Liver (tissue), 9 donors: ENCODE data around the gene TRMO. TPM values are rescaled to one million over a fixed set of nuclear protein-coding genes. Genes with fewer than 3 reads are reported as not detected.
A peak's percentile ranks its signal among the peaks of the same experiment; 100 is the strongest.

Experiments used
- DNase-seq: peaks from one replicate; pipeline ENCODE4 v3.0.0-alpha.2; 2017; ENCODE audit warnings: low spot score
- H3K27ac ChIP-seq, 2 donors: one replicate each; pipeline ENCODE4 v1.7.0; 2013; ENCODE audit warnings: inconsistent platforms in 2 of 2, low read length in 2 of 2, control low read depth in 1 of 2, low read depth in 1 of 2, mild to moderate bottlenecking in 1 of 2
- H3K27me3 ChIP-seq, 4 donors: one replicate each; pipeline versions ENCODE4 v1.6.1 to v1.7.0; 2013; ENCODE audit warnings: low read length in 3 of 4, inconsistent platforms in 1 of 4, mild to moderate bottlenecking in 1 of 4, moderate library complexity in 1 of 4; ENCODE audit not compliant: control insufficient read depth in 4 of 4, insufficient read depth in 4 of 4
- H3K36me3 ChIP-seq, 4 donors: one replicate each; pipeline versions ENCODE4 v1.6.1 to v1.7.0; 2013; ENCODE audit warnings: low read length in 3 of 4, mild to moderate bottlenecking in 3 of 4, low read depth in 1 of 4, moderate library complexity in 1 of 4; ENCODE audit not compliant: control insufficient read depth in 4 of 4, insufficient read depth in 3 of 4
- H3K4me1 ChIP-seq, 4 donors: one replicate each; pipeline versions ENCODE4 v1.6.1 to v1.7.0; 2013; ENCODE audit warnings: low read length in 3 of 4, mild to moderate bottlenecking in 3 of 4, moderate library complexity in 1 of 4; ENCODE audit not compliant: control insufficient read depth in 4 of 4, insufficient read depth in 4 of 4
- H3K4me3 ChIP-seq, 3 donors: one replicate each; pipeline versions ENCODE4 v1.6.1 to v1.7.0; 2013; ENCODE audit warnings: low read length in 3 of 3, control low read depth in 1 of 3, low read depth in 1 of 3, mild to moderate bottlenecking in 1 of 3
- H3K9ac ChIP-seq, 2 donors: one replicate each; pipeline ENCODE4 v1.7.0; 2013; ENCODE audit warnings: low read length in 2 of 2, mild to moderate bottlenecking in 2 of 2, moderate library complexity in 2 of 2, control low read depth in 1 of 2, low read depth in 1 of 2
- H3K9me3 ChIP-seq, 4 donors: one replicate each; pipeline versions ENCODE4 v1.6.1 to v1.7.0; 2013; ENCODE audit warnings: low read length in 3 of 4; ENCODE audit not compliant: control insufficient read depth in 4 of 4
- FOXA2 ChIP-seq: IDR thresholded peaks from 2 replicates; pipeline ENCODE4 v1.6.1; 2016; ENCODE audit warnings: antibody characterized with exemption
- GABPA ChIP-seq, 2 donors: IDR thresholded peaks in 1 of 2; conservative IDR thresholded peaks in 1 of 2; 2 replicates each; pipeline ENCODE4 v1.6.1; 2016; ENCODE audit warnings: antibody characterized with exemption in 2 of 2, mild to moderate bottlenecking in 1 of 2, moderate library complexity in 1 of 2
- HNF4A ChIP-seq, 2 donors: conservative IDR thresholded peaks; 2 replicates each; pipeline ENCODE4 v1.6.1; 2016; ENCODE audit warnings: antibody characterized with exemption in 2 of 2, mild to moderate bottlenecking in 2 of 2
- HNF4G ChIP-seq: IDR thresholded peaks from 2 replicates; pipeline ENCODE4 v1.6.1; 2016; ENCODE audit warnings: antibody characterized with exemption
- JUND ChIP-seq, 2 donors: IDR thresholded peaks; 2 replicates each; pipeline ENCODE4 v1.6.1; 2016; ENCODE audit warnings: antibody characterized with exemption in 2 of 2
- NR2F2 ChIP-seq: IDR thresholded peaks from 2 replicates; pipeline ENCODE4 v1.6.1; 2016; ENCODE audit warnings: antibody characterized with exemption
- RAD21 ChIP-seq, 2 donors: IDR thresholded peaks; 2 replicates each; pipeline ENCODE4 v1.6.1; 2016; ENCODE audit warnings: antibody characterized with exemption in 2 of 2, mild to moderate bottlenecking in 2 of 2
- RXRA ChIP-seq, 2 donors: IDR thresholded peaks; 2 replicates each; pipeline ENCODE4 v1.6.1; 2017 to 2018; ENCODE audit warnings: antibody characterized with exemption in 2 of 2, mild to moderate bottlenecking in 1 of 2
- SP1 ChIP-seq: IDR thresholded peaks from 2 replicates; pipeline ENCODE4 v1.6.1; 2018; ENCODE audit warnings: antibody characterized with exemption, mild to moderate bottlenecking
- TAF1 ChIP-seq: conservative IDR thresholded peaks from 2 replicates; pipeline ENCODE4 v1.6.1; 2016; ENCODE audit warnings: antibody characterized with exemption, mild to moderate bottlenecking
- YY1 ChIP-seq: IDR thresholded peaks from 2 replicates; pipeline ENCODE4 v1.6.1; 2016; ENCODE audit warnings: antibody characterized with exemption, mild to moderate bottlenecking
- WGBS: extraction: QIAGEN DNeasy Blood & Tissue Kit; methylation state at CpG from one replicate; pipeline ENCODE4 v1.1.7; 2013; 5-methylcytosine and 5-hydroxymethylcytosine counted together
- polyA plus RNA-seq, 2 donors: library from polyadenylated mRNA; stranded (reverse) in 1 of 2; unstranded in 1 of 2; fragments of 200-250 nt in 1 of 2; fragments of >200 nt in 1 of 2; fragmentation: Nextera tagmentation in 1 of 2; extraction: Ambion mirVana in 1 of 2; gene quantifications; one replicate each; pipeline versions ENCODE4 v1.2.1 to v1.2.3, GENCODE V29; 2013 to 2015
- total RNA-seq, 2 donors: library from RNA; depleted of rRNA; stranded (reverse); fragments of >200 nt; gene quantifications; one replicate each; pipeline ENCODE4 v1.2.3, GENCODE V29; 2014
- TF ChIP-seq, protein P1 (sequence below): fragments of 150-350 bp; IDR thresholded peaks from 2 replicates; pipeline ENCODE4 v1.5.1; 2017; ENCODE audit warnings: improper control_type of control experiment, low read depth, low read length; ENCODE audit not compliant: missing input control
- TF ChIP-seq, protein P2 (sequence below): IDR thresholded peaks from 2 replicates; pipeline ENCODE4 v1.6.1; 2016; ENCODE audit warnings: antibody characterized with exemption
- TF ChIP-seq, protein P3 (sequence below): IDR thresholded peaks from 2 replicates; pipeline ENCODE4 v1.6.1; 2016; ENCODE audit warnings: antibody characterized with exemption
- TF ChIP-seq, protein P4 (sequence below): IDR thresholded peaks from 2 replicates; pipeline ENCODE4 v1.6.1; 2016; ENCODE audit warnings: antibody characterized with exemption
- donor health status: healthy.
- donor health status: healthy.
- donor health status: healthy.
- donor health status: healthy.
- donor health status: healthy.

Gene TRMO
- total and polyA plus RNA-seq, 4 donors = 7.0 to 13.2 (median 9.7) TPM

DNA sequence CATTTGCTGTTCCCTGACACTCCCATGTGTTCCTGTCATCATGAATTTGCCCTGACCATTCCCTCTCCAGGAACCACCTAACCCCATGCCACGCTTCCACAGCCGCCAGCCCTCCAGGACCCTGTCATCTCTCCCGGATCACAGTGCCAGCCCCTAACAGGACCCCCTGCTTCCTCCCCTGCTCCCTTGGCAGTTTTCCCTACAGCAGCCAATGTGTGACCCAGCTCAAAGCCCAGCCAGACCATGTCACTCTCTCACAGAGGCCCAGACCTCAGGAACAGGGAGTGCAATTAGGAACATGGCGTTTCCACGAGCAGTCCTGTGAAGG is 61.2 kb downstream of the TRMO start:
- Histone ChIP-seq H3K9ac (no peak overlapping the region), H3K27me3 (peaks cover 9 to 20% (median 10%) of the 10 kb centered on the region in 4 donors), H3K4me3 (no peak overlapping the region), H3K9me3 (peaks cover 0 to 15% (median 5%) of the 10 kb centered on the region in 4 donors), H3K36me3 (peaks cover 0 to under 1% (median 0%) of the 10 kb centered on the region in 4 donors), H3K27ac (no peak overlapping the region), H3K4me1 (no peaks in the 10 kb centered on the region)
- WGBS = 82% methylated on average over 5 of the region's 5 CpGs
- TF ChIP-seq RXRA (IDR thresholded peaks at IDR 0.05) (no peak), RAD21 (IDR thresholded peaks at IDR 0.05) (no peak), NR2F2 (no peak), SP1 (no peak), FOXA2 (no peak), HNF4A (conservative IDR thresholded peaks at IDR 0.05) (no peak), TAF1 (no peak), GABPA (IDR thresholded peaks at IDR 0.05 in 1 of 2, conservative IDR thresholded peaks at IDR 0.05 in 1 of 2) (no peak)
- TF ChIP-seq, protein P1, sequence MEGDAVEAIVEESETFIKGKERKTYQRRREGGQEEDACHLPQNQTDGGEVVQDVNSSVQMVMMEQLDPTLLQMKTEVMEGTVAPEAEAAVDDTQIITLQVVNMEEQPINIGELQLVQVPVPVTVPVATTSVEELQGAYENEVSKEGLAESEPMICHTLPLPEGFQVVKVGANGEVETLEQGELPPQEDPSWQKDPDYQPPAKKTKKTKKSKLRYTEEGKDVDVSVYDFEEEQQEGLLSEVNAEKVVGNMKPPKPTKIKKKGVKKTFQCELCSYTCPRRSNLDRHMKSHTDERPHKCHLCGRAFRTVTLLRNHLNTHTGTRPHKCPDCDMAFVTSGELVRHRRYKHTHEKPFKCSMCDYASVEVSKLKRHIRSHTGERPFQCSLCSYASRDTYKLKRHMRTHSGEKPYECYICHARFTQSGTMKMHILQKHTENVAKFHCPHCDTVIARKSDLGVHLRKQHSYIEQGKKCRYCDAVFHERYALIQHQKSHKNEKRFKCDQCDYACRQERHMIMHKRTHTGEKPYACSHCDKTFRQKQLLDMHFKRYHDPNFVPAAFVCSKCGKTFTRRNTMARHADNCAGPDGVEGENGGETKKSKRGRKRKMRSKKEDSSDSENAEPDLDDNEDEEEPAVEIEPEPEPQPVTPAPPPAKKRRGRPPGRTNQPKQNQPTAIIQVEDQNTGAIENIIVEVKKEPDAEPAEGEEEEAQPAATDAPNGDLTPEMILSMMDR = no peak
- TF ChIP-seq, protein P2, sequence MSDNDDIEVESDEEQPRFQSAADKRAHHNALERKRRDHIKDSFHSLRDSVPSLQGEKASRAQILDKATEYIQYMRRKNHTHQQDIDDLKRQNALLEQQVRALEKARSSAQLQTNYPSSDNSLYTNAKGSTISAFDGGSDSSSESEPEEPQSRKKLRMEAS = no peak
- TF ChIP-seq, protein P3, sequence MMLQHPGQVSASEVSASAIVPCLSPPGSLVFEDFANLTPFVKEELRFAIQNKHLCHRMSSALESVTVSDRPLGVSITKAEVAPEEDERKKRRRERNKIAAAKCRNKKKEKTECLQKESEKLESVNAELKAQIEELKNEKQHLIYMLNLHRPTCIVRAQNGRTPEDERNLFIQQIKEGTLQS = no peak
- TF ChIP-seq, protein P4, sequence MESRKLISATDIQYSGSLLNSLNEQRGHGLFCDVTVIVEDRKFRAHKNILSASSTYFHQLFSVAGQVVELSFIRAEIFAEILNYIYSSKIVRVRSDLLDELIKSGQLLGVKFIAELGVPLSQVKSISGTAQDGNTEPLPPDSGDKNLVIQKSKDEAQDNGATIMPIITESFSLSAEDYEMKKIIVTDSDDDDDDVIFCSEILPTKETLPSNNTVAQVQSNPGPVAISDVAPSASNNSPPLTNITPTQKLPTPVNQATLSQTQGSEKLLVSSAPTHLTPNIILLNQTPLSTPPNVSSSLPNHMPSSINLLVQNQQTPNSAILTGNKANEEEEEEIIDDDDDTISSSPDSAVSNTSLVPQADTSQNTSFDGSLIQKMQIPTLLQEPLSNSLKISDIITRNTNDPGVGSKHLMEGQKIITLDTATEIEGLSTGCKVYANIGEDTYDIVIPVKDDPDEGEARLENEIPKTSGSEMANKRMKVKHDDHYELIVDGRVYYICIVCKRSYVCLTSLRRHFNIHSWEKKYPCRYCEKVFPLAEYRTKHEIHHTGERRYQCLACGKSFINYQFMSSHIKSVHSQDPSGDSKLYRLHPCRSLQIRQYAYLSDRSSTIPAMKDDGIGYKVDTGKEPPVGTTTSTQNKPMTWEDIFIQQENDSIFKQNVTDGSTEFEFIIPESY = no peak
- peak; percentile 28 for DNase-seq

DNA sequence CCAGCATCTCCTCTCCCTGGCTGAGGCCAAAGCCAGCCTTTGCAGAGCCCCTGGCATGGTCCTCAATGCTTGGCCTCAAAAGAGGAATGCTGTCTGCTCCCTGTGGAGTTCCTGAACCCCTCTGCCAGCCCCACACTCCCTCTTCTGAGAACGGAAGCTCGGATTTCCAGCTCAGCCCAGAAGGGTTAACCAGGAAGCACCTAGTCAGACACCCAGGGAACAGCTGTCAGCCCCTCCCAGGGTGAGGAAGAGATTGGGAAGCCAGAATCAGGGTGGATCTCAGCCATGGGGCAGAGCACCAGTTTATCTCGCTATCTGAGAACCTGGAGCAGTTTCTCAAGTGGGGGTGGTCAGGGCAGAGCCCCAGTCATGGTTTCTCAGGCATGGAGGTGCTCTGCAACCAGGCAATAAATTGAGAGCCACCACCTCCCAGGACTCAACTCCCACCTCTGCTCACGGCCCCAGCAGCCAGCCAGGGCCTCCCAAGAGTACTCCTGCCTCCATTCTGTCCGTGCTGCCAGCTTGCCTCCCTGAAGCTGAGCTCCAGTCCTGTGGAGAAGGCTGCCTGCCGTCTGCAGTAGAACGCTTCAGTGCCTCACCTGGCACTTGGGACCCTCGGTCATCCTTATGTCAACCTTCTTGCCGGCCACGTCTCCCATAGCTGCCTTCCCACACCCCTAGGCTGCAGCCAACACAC is 61.7 kb downstream of the TRMO start:
- WGBS = 51% methylated on average over 10 of the region's 10 CpGs
- H3K27me3 ChIP-seq = peaks cover 10 to 25% (median 13%) of the 10 kb centered on the region in 4 donors
- H3K9ac ChIP-seq = no peak overlapping the region

More for the DNA sequence above, 61.7 kb downstream of the TRMO start:
- peak; percentile 27 for DNase-seq
- no peak overlapping the region for H3K4me3 ChIP-seq
- TF ChIP-seq JUND (IDR thresholded peaks at IDR 0.05) (no peak), TAF1 (no peak), HNF4G (no peak), FOXA2 (no peak), YY1 (no peak), RAD21 (IDR thresholded peaks at IDR 0.05) (no peak)
- TF ChIP-seq, protein P1 = no peak
- TF ChIP-seq, protein P3 = no peak
- no peak overlapping the region for H3K27ac ChIP-seq
- H3K4me1 ChIP-seq = no peaks in the 10 kb centered on the region
- H3K36me3 ChIP-seq = no peaks in the 10 kb centered on the region
- peaks cover 0 to 10% (median 1%) of the 10 kb centered on the region in 4 donors for H3K9me3 ChIP-seq
